Mesothelial cell of epicardium (in vitro differentiated cells): ENCODE data around the gene FBXO24. TPM values are rescaled to one million over a fixed set of nuclear protein-coding genes. Genes with fewer than 3 reads are reported as not detected.

Experiments used
- DNase-seq, 2 experiments: peaks; one replicate each; pipeline ENCODE4 v3.0.0; 2021; ENCODE audit warnings: low spot score in 2 of 2; ENCODE audit not compliant: unreplicated experiment in 2 of 2
- H3K27ac Mint-ChIP-seq: 2 replicates; pipeline ENCODE4 v1.8.0; 2021; ENCODE audit warnings: mixed read lengths
- H3K27me3 Mint-ChIP-seq: 2 replicates; pipeline ENCODE4 v1.8.0; 2021; ENCODE audit warnings: low read depth, mixed read lengths
- H3K36me3 Mint-ChIP-seq: 2 replicates; pipeline ENCODE4 v1.8.0; 2021; ENCODE audit warnings: mixed read lengths
- H3K4me1 Mint-ChIP-seq: 2 replicates; pipeline ENCODE4 v1.8.0; 2021; ENCODE audit warnings: mixed read lengths
- H3K4me3 Mint-ChIP-seq: 2 replicates; pipeline ENCODE4 v1.8.0; 2021; ENCODE audit warnings: mild to moderate bottlenecking, moderate library complexity, mixed read lengths
- H3K9me3 Mint-ChIP-seq: 2 replicates; pipeline ENCODE4 v1.8.0; 2021; ENCODE audit warnings: mixed read lengths
- total RNA-seq: library from RNA; stranded (reverse); gene quantifications from 3 replicates; pipeline ENCODE4 v1.2.1, GENCODE V29; 2021
- TF ChIP-seq, protein P1 (sequence below): fragments of 200-600 bp; sonication (generic); IDR thresholded peaks from one replicate; pipeline ENCODE4 v1.5.0; 2021; ENCODE audit warnings: antibody characterized with exemption; ENCODE audit not compliant: unreplicated experiment

The FBXO24 gene
- total RNA-seq, 1 donor from 2014 or later: 0.54 TPM

DNA sequence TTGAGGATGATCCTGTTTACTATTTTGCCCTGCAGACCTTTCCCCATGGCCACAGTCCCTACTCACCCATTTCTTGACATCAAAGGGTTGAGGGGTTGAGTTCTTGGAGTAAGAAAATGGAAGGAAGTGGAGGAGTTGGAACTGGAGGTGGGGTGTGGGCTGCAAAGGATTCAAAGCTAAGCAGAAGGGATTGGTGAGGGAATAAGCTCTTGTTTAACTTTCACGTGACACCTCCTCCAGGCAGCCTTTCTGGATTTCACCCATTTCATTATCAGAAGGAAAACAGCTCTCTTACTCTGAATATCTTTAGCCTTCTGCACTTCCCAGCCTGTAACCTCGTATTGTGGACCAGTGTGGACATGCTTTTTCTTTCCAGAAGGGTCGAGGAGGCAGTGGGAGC lies 39.9 kb downstream of the FBXO24 start:
- peaks cover 3% of the 10 kb centered on the region for H3K27me3 Mint-ChIP-seq
- H3K9me3 Mint-ChIP-seq: no peaks in the 10 kb centered on the region
- H3K4me1 Mint-ChIP-seq: no peaks in the 10 kb centered on the region
- no peak overlapping the region for H3K27ac Mint-ChIP-seq
- TF ChIP-seq, protein P1, sequence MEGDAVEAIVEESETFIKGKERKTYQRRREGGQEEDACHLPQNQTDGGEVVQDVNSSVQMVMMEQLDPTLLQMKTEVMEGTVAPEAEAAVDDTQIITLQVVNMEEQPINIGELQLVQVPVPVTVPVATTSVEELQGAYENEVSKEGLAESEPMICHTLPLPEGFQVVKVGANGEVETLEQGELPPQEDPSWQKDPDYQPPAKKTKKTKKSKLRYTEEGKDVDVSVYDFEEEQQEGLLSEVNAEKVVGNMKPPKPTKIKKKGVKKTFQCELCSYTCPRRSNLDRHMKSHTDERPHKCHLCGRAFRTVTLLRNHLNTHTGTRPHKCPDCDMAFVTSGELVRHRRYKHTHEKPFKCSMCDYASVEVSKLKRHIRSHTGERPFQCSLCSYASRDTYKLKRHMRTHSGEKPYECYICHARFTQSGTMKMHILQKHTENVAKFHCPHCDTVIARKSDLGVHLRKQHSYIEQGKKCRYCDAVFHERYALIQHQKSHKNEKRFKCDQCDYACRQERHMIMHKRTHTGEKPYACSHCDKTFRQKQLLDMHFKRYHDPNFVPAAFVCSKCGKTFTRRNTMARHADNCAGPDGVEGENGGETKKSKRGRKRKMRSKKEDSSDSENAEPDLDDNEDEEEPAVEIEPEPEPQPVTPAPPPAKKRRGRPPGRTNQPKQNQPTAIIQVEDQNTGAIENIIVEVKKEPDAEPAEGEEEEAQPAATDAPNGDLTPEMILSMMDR: no peak
- peaks cover 7% of the 10 kb centered on the region for H3K36me3 Mint-ChIP-seq
- DNase-seq: no peak
- H3K4me3 Mint-ChIP-seq: peak overlapping the region; percentile 8

DNA sequence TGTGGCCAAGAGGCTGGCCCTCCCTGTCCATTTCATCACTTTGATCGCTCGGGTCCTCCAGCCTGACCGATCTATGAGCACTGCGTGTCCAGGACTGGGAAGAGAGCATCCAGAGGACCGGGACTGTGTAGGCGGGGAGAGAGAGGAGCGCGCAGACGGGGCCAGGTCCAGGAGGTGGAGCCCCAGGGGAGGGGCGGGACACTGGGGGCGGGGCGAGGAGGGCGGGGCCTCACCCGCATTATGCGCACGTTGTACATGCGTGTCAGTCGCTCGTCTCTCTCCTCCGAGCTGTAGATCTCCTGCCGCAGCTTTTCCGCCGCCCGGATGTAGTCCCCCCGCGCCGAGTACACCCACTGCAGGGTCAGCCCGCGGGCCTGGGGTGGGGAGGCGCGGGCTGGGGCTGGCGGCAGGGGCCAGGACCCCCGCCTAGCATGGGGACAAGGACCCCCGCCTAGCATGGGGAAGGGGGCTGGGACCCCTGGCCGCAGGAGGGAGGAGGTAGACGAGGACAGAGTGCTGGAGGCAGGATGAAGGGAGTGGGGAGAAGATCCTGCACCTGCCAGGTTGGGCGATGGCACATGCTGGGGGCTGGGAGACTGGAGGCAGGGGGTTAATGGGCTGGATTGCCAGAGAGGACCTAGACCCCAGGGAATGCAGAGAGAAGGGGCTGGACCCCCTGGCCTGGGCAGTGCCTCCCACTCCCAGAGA lies 40.6 kb downstream of the FBXO24 start:
- Mint-ChIP-seq H3K4me1 (no peaks in the 10 kb centered on the region), H3K4me3 (peak overlapping the region; percentile 51), H3K27me3 (peaks cover 6% of the 10 kb centered on the region), H3K27ac (no peak overlapping the region), H3K36me3 (peaks cover 4% of the 10 kb centered on the region), H3K9me3 (no peaks in the 10 kb centered on the region)
- TF ChIP-seq, protein P1: no peak
- DNase-seq: peak; percentile 75 to 76

DNA sequence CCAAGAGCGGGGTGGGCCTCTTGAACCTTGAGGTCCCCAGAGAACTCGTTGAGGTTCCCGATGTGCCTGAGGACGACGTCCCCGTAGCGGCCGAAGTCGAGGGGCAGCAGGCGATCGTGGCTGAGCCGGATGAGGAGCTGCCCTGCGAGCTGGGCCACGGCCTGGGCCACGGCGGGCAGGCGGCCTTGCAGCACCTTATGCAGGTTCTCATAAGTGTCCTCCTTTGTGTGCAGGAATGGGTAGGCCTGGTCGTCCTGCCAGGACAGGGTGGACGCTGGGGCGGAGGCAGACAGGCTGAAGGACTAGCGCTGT lies 41.1 kb downstream of the FBXO24 start:
- no peak for DNase-seq

DNA sequence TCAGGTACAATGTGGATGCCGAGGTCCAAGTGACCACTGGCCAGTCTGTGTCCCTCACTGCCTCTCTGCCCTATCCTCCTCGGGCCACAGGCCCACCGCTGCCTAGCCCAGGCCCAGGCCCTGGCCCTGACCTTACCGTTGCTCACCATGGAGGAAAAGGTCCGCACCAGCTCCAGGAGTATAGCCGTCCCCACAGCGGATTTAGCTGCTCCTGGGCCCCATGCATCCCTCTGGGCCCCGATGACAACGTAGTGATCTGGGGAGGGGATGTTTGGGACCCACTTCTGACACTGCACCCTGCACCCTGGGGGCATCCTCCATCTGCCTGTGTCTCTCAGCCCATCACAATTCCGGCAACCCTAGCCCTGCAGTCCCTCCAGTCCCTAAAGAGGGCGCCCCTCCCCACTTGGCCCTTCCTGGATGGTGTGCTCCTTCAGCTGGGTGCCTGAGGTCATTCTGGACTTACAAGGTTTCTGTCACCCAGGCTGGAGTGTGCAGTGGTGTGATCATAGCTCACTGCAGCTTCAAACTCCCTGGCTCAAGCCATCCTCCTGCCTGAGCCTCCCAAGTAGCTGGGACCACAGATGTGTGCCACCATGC lies 43.1 kb downstream of the FBXO24 start:
- H3K27ac Mint-ChIP-seq: no peak overlapping the region
- TF ChIP-seq, protein P1: no peak
- no peaks in the 10 kb centered on the region for H3K36me3 Mint-ChIP-seq
- peaks cover 28% of the 10 kb centered on the region for H3K27me3 Mint-ChIP-seq
- H3K4me1 Mint-ChIP-seq: peaks cover 6% of the 10 kb centered on the region
- no peak overlapping the region for H3K4me3 Mint-ChIP-seq
- H3K9me3 Mint-ChIP-seq: no peaks in the 10 kb centered on the region
- no peak for DNase-seq

More for the DNA sequence above, 41.1 kb downstream of the FBXO24 start:
- Mint-ChIP-seq H3K4me3 (no peak overlapping the region), H3K27me3 (peaks cover 11% of the 10 kb centered on the region), H3K9me3 (no peaks in the 10 kb centered on the region), H3K27ac (no peak overlapping the region), H3K36me3 (peaks cover 3% of the 10 kb centered on the region), H3K4me1 (no peaks in the 10 kb centered on the region)
- TF ChIP-seq, protein P1: no peak

DNA sequence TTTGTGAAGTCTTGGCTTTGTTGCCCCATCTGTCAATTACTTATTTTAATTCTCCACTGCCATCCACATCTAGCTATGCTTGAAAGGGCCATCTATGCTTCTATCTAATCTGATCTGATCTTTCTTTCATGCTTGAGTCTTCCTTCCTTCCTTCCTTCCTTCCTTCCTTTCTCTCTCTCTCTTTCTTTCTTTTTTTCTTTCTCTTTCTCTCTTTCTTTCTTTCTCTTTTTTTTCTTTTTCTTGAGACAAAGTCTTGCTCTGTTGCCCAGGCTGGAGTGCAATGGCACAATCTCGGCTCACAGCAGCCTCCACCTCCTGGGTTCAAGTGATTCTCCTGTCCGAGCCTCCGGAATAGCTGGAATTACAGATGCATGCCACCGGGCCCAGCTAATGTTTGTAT lies 43.9 kb downstream of the FBXO24 start:
- H3K27me3 Mint-ChIP-seq: peaks cover 36% of the 10 kb centered on the region
- no peak for DNase-seq
- no peak overlapping the region for H3K4me3 Mint-ChIP-seq
- peaks cover 6% of the 10 kb centered on the region for H3K4me1 Mint-ChIP-seq
- H3K27ac Mint-ChIP-seq: no peak overlapping the region
- no peaks in the 10 kb centered on the region for H3K9me3 Mint-ChIP-seq
- no peaks in the 10 kb centered on the region for H3K36me3 Mint-ChIP-seq
- TF ChIP-seq, protein P1: no peak
